ENCODE results near the gene GBA3. TPM values are rescaled to one million over a fixed set of nuclear protein-coding genes. Genes with fewer than 3 reads are reported as not detected.

GBA3 gene
- polyA plus RNA-seq, 2 of the 4 experiments (the other 2 are of a cell fraction), result not detected

GRCh38 chr4:22787753-22788375 lies 95.1 kb downstream of the GBA3 start (continued):
- TF ChIP-seq, protein P1, sequence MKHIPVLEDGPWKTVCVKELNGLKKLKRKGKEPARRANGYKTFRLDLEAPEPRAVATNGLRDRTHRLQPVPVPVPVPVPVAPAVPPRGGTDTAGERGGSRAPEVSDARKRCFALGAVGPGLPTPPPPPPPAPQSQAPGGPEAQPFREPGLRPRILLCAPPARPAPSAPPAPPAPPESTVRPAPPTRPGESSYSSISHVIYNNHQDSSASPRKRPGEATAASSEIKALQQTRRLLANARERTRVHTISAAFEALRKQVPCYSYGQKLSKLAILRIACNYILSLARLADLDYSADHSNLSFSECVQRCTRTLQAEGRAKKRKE (CRISPR knock-in tag; IDR thresholded peaks at IDR 0.05; ENCODE audit: low read depth), result no peak
- TF ChIP-seq HDAC2 (IDR thresholded peaks at IDR 0.05) (no peak), RAD21 (conservative IDR thresholded peaks at IDR 0.05 in 1 of 2, IDR thresholded peaks at IDR 0.05 in 1 of 2) (no peak), CHD2 (IDR thresholded peaks at IDR 0.05; ENCODE audit: low read length, partially characterized antibody) (no peak), RNF2 (IDR thresholded peaks at IDR 0.05; ENCODE audit: borderline replicate concordance, low read depth) (no peak), TP53 (CRISPR knock-in tag; IDR thresholded peaks at IDR 0.05) (no peak), NFE2L2 (conservative IDR thresholded peaks at IDR 0.05; ENCODE audit: low read length) (no peak), KDM1A (IDR thresholded peaks at IDR 0.05; ENCODE audit: low read depth) (no peak), ZSCAN20 (CRISPR knock-in tag; IDR thresholded peaks at IDR 0.05) (no peak), FOSL2 (IDR thresholded peaks at IDR 0.05) (no peak), FOSL2 (CRISPR knock-in tag; IDR thresholded peaks at IDR 0.05) (no peak), FOXS1 (CRISPR knock-in tag; IDR thresholded peaks at IDR 0.05) (no peak), POLR2AphosphoS2 (conservative IDR thresholded peaks at IDR 0.05; ENCODE audit: low read length) (no peak)

DNA sequence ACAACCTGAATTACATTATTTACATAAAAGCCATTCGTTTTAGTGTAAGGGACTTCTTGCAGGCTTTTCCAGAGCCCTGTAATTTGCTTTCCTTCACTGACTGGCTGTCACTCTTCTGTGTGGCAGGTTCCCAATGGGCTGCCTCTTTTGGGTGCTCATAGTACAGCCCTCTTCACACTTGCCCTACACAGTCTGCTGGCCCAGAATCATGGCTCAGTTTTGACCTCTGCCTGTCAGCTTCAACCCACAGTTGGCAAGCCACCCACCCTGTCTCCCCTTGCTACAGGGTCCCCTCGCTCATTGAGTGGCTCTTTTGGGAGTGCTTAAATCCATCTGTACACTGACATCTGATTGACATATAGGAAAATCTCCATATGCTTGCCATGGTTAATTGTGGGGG lies 97.9 kb downstream of the GBA3 start:
- 0% methylated on average over 2 of the region's 2 CpGs for WGBS (ENCODE audit: missing lambda C conversion rate)
- no peak for TF ChIP-seq ZFP36 (IDR thresholded peaks at IDR 0.05; ENCODE audit: borderline replicate concordance, partially characterized antibody)
- TF ChIP-seq REST (IDR thresholded peaks at IDR 0.05), result no peak
- no peak for TF ChIP-seq NR3C1 (IDR thresholded peaks at IDR 0.05)
- Histone ChIP-seq H3K4me3 (no peak overlapping the region), H3K9me3 (no peaks in the 10 kb centered on the region), H3K4me1 (no peaks in the 10 kb centered on the region), H3K4me2 (no peak overlapping the region), H3K27ac (no peak overlapping the region)
- FAIRE-seq (no peak), DNase-seq (ENCODE audit: low read depth in 1 of 2, low spot score in 1 of 2) (no peak), ATAC-seq (no peak)
- ChIA-PET CTCF (no interaction called here), POLR2A (no interaction called here)

DNA sequence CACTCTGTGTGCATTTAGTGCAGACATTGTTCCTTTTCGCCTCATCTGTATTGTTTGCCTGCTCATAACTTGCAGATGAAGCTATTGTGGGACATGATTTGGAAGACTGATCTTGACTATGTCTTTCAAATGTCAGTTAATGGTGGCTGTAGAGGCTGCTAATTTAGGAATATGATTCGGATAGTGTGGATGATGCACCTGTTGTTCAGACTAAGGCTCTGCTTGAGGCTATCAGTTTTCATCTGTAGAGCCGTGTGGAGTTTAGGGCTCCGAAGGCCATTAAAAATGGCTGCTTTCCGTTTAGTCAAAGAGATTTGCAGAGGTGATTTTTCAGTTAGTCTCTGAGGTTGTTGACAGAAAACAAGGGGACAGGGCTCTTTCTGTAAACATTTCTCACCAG lies 102.0 kb downstream of the GBA3 start:
- Histone ChIP-seq H3K4me3 (no peak overlapping the region), H3K4me2 (no peak overlapping the region), H3K4me1 (no peaks in the 10 kb centered on the region), H3K9me3 (no peaks in the 10 kb centered on the region), H3K27ac (no peak overlapping the region)
- WGBS (ENCODE audit: missing lambda C conversion rate), result 30% methylated on average over 5 of the region's 5 CpGs
- POLR2A ChIA-PET, result no interaction called here
- CTCF ChIA-PET, result no interaction called here
- no peak for FAIRE-seq
- ATAC-seq, result no peak
- DNase-seq (ENCODE audit: low read depth in 1 of 2, low spot score in 1 of 2), result no peak
- TF ChIP-seq CBX8 (IDR thresholded peaks at IDR 0.05) (no peak), CEBPB (IDR thresholded peaks at IDR 0.05) (no peak), CHD2 (IDR thresholded peaks at IDR 0.05; ENCODE audit: low read length, partially characterized antibody) (no peak), GATA3 (IDR thresholded peaks at IDR 0.05; ENCODE audit: borderline replicate concordance) (no peak), PHF8 (IDR thresholded peaks at IDR 0.05; ENCODE audit: borderline replicate concordance, low read depth) (no peak), RAD21 (conservative IDR thresholded peaks at IDR 0.05 in 1 of 2, IDR thresholded peaks at IDR 0.05 in 1 of 2) (no peak), EP300 (IDR thresholded peaks at IDR 0.05) (no peak), REST (IDR thresholded peaks at IDR 0.05) (no peak), HES2 (IDR thresholded peaks at IDR 0.05) (no peak), ZNF302 (CRISPR knock-in tag; IDR thresholded peaks at IDR 0.05) (no peak), KDM1A (IDR thresholded peaks at IDR 0.05; ENCODE audit: low read depth) (no peak)
- TF ChIP-seq, protein P2, sequence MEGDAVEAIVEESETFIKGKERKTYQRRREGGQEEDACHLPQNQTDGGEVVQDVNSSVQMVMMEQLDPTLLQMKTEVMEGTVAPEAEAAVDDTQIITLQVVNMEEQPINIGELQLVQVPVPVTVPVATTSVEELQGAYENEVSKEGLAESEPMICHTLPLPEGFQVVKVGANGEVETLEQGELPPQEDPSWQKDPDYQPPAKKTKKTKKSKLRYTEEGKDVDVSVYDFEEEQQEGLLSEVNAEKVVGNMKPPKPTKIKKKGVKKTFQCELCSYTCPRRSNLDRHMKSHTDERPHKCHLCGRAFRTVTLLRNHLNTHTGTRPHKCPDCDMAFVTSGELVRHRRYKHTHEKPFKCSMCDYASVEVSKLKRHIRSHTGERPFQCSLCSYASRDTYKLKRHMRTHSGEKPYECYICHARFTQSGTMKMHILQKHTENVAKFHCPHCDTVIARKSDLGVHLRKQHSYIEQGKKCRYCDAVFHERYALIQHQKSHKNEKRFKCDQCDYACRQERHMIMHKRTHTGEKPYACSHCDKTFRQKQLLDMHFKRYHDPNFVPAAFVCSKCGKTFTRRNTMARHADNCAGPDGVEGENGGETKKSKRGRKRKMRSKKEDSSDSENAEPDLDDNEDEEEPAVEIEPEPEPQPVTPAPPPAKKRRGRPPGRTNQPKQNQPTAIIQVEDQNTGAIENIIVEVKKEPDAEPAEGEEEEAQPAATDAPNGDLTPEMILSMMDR (IDR thresholded peaks at IDR 0.05), result no peak
- TF ChIP-seq, protein P1 (CRISPR knock-in tag; IDR thresholded peaks at IDR 0.05; ENCODE audit: low read depth), result no peak

Measured in A549 (cell line).